ENCODE measurements around the gene PLA2G5. TPM values are rescaled to one million over a fixed set of nuclear protein-coding genes. Genes with fewer than 3 reads are reported as not detected.

PLA2G5 gene
- total RNA-seq, 4 donors from 2014 or later = 0.78 to 4.0 TPM; not detected in 2

DNA sequence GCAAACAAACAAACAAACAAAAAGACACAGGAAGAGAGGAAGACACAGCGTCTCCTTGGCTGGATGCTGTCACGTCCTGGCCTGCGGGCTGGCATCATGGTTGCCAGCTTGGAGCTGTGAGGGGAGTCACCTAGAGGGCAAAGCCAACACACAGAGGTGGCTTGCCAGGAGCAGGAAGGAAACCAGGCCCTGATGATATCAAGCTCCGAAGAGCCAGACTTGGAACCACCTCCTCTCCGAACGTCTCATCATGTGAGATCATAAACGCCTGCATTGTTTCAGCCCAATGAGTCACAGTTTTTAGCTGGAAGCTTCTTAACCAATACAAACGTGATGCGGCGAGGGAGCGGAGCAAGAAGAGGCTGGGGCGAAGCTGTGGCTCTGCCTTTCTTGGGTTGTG lies 40.7 kb downstream of the PLA2G5 start:
- TF ChIP-seq, protein P1, sequence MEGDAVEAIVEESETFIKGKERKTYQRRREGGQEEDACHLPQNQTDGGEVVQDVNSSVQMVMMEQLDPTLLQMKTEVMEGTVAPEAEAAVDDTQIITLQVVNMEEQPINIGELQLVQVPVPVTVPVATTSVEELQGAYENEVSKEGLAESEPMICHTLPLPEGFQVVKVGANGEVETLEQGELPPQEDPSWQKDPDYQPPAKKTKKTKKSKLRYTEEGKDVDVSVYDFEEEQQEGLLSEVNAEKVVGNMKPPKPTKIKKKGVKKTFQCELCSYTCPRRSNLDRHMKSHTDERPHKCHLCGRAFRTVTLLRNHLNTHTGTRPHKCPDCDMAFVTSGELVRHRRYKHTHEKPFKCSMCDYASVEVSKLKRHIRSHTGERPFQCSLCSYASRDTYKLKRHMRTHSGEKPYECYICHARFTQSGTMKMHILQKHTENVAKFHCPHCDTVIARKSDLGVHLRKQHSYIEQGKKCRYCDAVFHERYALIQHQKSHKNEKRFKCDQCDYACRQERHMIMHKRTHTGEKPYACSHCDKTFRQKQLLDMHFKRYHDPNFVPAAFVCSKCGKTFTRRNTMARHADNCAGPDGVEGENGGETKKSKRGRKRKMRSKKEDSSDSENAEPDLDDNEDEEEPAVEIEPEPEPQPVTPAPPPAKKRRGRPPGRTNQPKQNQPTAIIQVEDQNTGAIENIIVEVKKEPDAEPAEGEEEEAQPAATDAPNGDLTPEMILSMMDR (IDR thresholded peaks at IDR 0.05) = no peak
- TF ChIP-seq POLR2A (IDR thresholded peaks at IDR 0.05) = no peak
- intact Hi-C loops (cut with DNase I; ENCODE audit: low total_unique reads) = no loop called here
- 33 to 42% methylated on average over 12 of the region's 12 CpGs for WGBS, 2 donors
- DNase-seq (ENCODE audit: low spot score in 2 of 2) = peak in 1 of 2 donors; percentile 71
- H3K4me3 ChIP-seq (ENCODE audit: low read depth, poor library complexity, severe bottlenecking) = no peak overlapping the region

DNA sequence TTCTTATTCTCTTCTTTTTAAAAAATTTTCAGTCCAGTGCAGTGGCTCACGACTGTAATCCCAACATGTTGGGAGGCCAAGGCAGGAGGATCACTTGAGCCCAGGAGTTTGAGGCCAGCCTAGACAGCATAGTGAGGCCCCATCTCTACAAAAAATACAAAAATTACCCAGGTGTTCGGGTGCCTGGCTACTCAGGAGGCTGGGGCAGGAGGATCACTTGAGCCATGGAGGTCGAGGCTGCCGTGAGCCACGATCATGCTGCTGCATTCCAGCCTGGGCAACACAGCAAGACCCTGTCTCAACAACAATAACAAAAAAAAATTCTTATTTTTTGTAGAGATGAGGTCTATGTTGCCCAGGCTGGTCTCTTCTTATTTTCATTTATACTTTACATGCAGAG lies 41.5 kb downstream of the PLA2G5 start:
- H3K4me3 ChIP-seq (ENCODE audit: low read depth, poor library complexity, severe bottlenecking) = no peak overlapping the region
- peak in 1 of 2 donors; percentile 59 for DNase-seq (ENCODE audit: low spot score in 2 of 2)
- 96 to 97% methylated on average over 5 of the region's 5 CpGs for WGBS, 2 donors
- no peak for TF ChIP-seq POLR2A (IDR thresholded peaks at IDR 0.05)
- TF ChIP-seq, protein P1 (IDR thresholded peaks at IDR 0.05) = no peak
- intact Hi-C loops (cut with DNase I; ENCODE audit: low total_unique reads) = no loop called here

- no peak overlapping the region for H3K4me3 ChIP-seq (ENCODE audit: low read depth, poor library complexity, severe bottlenecking)
- TF ChIP-seq, protein P1 (IDR thresholded peaks at IDR 0.05) = no peak
- TF ChIP-seq POLR2A (IDR thresholded peaks at IDR 0.05) = no peak
- peak in 1 of 2 donors; percentile 77 for DNase-seq (ENCODE audit: low spot score in 2 of 2)
- 78 to 88% methylated on average over 3 of the region's 3 CpGs for WGBS, 2 donors
- intact Hi-C loops (cut with DNase I; ENCODE audit: low total_unique reads) = no loop called here
Observed at GRCh38 chr1:20112279-20113000, 42.4 kb downstream of the PLA2G5 start.

DNA sequence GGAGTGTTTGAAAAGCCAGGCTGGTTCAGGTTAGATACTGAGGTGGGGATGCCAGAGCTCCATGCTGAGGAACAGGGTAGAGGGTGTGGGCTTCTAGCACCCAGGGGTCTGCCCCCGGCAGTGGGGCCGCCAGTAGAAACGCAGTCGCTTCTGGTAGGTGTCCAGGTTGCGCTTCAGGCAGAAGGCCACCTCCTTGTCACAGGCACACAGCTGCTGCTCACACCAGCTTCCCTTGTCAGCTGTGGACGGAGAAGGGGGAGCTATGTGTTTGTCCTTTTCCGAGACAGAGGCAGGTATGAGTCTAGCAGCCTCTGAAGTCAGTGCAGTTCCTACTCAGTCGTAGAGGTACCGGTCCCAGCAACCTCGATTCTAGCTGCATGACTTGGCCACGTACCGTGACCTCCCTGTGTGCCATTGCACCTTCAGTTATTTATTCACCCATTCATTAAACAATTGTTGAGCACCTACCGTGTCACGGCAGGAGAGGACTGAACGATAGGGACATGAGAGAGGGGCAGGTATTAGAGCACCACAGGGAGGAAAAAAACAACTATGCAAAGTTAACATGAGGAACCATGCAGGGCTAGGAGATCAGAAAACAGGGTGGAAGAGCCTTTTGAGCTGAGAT lies 44.1 kb downstream of the PLA2G5 start:
- peak in 1 of 2 donors; percentile 79 for DNase-seq (ENCODE audit: low spot score in 2 of 2)
- H3K4me3 ChIP-seq (ENCODE audit: low read depth, poor library complexity, severe bottlenecking) = no peak overlapping the region
- TF ChIP-seq POLR2A (IDR thresholded peaks at IDR 0.05) = no peak
- TF ChIP-seq, protein P1 (IDR thresholded peaks at IDR 0.05) = no peak
- WGBS, 2 donors = 82 to 85% methylated on average over 15 of the region's 15 CpGs
- intact Hi-C loops (cut with DNase I; ENCODE audit: low total_unique reads) = no loop called here

GRCh38 chr1:20115479-20115878 lies 45.5 kb downstream of the PLA2G5 start:
- DNase-seq (ENCODE audit: low spot score in 2 of 2) = peak in 1 of 2 donors; percentile 79
- no peak overlapping the region for H3K4me3 ChIP-seq (ENCODE audit: low read depth, poor library complexity, severe bottlenecking)
- intact Hi-C loops (cut with DNase I; ENCODE audit: low total_unique reads) = no loop called here
- TF ChIP-seq POLR2A (IDR thresholded peaks at IDR 0.05) = no peak
- TF ChIP-seq, protein P1 (IDR thresholded peaks at IDR 0.05) = no peak
- 76 to 80% methylated on average over 4 of the region's 4 CpGs for WGBS, 2 donors

Data from lower leg skin (tissue), 4 donors.